Upper lobe of right lung (tissue), 1 donor: ENCODE data around the gene PLIN3. TPM values are rescaled to one million over a fixed set of nuclear protein-coding genes. Genes with fewer than 3 reads are reported as not detected.

Source experiments
- ATAC-seq: fragments of 200-7000 bp; cut with Tn5 transposase; one replicate; pipeline ENCODE4 v1.9.1; 2020; ENCODE audit warnings: mild to moderate bottlenecking, moderate library complexity
- DNase-seq: peaks from one replicate; pipeline ENCODE4 v3.0.0-alpha.2; 2020
- H3K27ac ChIP-seq: fragments of 200-600 bp; one replicate; pipeline ENCODE4 v1.8.0; 2022
- H3K27me3 ChIP-seq: fragments of 200-600 bp; one replicate; pipeline ENCODE4 v1.8.0; 2022; ENCODE audit warnings: mild to moderate bottlenecking
- H3K36me3 ChIP-seq: fragments of 200-600 bp; one replicate; pipeline ENCODE4 v1.8.0; 2022
- H3K4me1 ChIP-seq: fragments of 200-600 bp; one replicate; pipeline ENCODE4 v1.8.0; 2022
- H3K4me3 ChIP-seq: fragments of 200-600 bp; one replicate; pipeline ENCODE4 v1.8.0; 2022; ENCODE audit warnings: mild to moderate bottlenecking
- H3K9me3 ChIP-seq: fragments of 200-600 bp; one replicate; pipeline ENCODE4 v1.8.0; 2022
- CTCF ChIP-seq: fragments of 200-600 bp; IDR thresholded peaks from one replicate; pipeline ENCODE4 v1.8.0; 2022; ENCODE audit warnings: antibody characterized with exemption
- intact Hi-C: fragments of 100-400 bp; cut with DNase I; formaldehyde crosslinking; loops from one replicate; pipeline ENCODE4 v1.11.0; 2022
- total RNA-seq: library from RNA; stranded (reverse); fragmentation: NEBNext Ultra II Directional; extraction: Animal tissue kit (Norgen Biotek cat#: 25700); gene quantifications from one replicate; pipeline ENCODE4 v1.2.1, GENCODE V29; 2021
- donor health status: DM: no; HTN: yes; CAD: no; lungs with severe emphysema.

Gene PLIN3
- total RNA-seq, 1 donor from 2014 or later = 31.9 TPM

DNA sequence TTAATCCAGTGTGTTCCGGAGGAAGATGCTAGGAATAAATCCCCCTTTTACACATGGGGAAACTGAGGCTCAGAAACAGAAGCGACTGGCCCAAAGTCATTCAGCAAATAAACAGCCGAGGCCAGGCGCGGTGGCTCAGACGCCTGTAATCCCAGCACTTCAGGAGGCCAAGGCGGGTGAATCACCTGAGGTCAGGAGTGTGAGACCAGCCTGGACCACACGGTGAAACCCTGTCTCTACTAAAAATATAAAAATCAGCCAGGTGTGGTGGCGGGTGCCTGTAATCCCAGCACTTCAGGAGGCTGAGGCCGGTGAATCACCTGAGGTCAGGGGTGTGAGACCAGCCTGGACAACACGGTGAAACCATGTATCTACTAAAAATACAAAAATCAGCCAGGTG is 11.6 kb upstream of the PLIN3 start:
- Histone ChIP-seq H3K4me3 (no peak overlapping the region), H3K4me1 (no peaks in the 10 kb centered on the region), H3K36me3 (no peaks in the 10 kb centered on the region), H3K27ac (no peak overlapping the region), H3K27me3 (peaks cover 13% of the 10 kb centered on the region), H3K9me3 (no peaks in the 10 kb centered on the region)
- TF ChIP-seq CTCF = no peak
- intact Hi-C loops = no loop called here
- ATAC-seq = no peak
- no peak for DNase-seq

GRCh38 chr19:4878491-4878968 is 11.1 kb upstream of the PLIN3 start:
- no peak overlapping the region for H3K27ac ChIP-seq
- no peaks in the 10 kb centered on the region for H3K9me3 ChIP-seq
- DNase-seq (no peak), ATAC-seq (no peak)
- intact Hi-C loops = no loop called here
- no peaks in the 10 kb centered on the region for H3K4me1 ChIP-seq
- no peaks in the 10 kb centered on the region for H3K36me3 ChIP-seq
- H3K27me3 ChIP-seq = peaks cover 13% of the 10 kb centered on the region
- no peak overlapping the region for H3K4me3 ChIP-seq
- no peak for TF ChIP-seq CTCF

- Histone ChIP-seq H3K9me3 (no peaks in the 10 kb centered on the region), H3K36me3 (no peaks in the 10 kb centered on the region), H3K27me3 (peaks cover 13% of the 10 kb centered on the region), H3K4me3 (no peak overlapping the region), H3K27ac (no peak overlapping the region), H3K4me1 (no peaks in the 10 kb centered on the region)
- DNase-seq = no peak
- ATAC-seq = peak; percentile 24
- intact Hi-C loops = no loop called here
- TF ChIP-seq CTCF = no peak
These were observed 10.5 kb upstream of the PLIN3 start for GRCh38 chr19:4877753-4878490.

DNA sequence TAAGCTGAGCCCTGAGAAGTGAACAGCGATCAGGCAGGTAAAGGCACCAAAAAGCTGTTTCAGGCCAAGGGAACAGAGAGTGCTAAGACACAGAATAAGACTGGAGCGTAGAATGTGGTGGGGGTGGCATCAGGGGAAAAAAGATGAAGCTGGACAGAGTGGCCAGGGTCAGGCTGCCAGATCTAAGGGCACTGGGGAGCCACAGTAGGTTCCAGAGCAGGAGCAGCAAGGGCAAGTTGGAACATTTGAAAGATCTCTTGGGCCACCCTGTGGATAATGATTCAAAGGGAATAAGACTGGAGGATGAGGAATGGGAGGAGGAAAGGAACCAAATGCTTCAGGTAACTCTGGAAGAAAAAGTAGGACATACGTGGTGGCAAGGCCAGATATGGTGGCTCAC is 6.5 kb upstream of the PLIN3 start:
- Histone ChIP-seq H3K4me1 (no peaks in the 10 kb centered on the region), H3K36me3 (no peaks in the 10 kb centered on the region), H3K4me3 (no peak overlapping the region), H3K27ac (no peak overlapping the region), H3K9me3 (no peaks in the 10 kb centered on the region), H3K27me3 (peaks cover 13% of the 10 kb centered on the region)
- ATAC-seq = no peak
- intact Hi-C loops = loop anchor here (5.0 kb wide), 1 partner anchor 158 kb away; no protein-coding TSS in a partner anchor
- DNase-seq = no peak
- TF ChIP-seq CTCF = no peak

GRCh38 chr19:4871711-4872110 is 4.2 kb upstream of the PLIN3 start:
- no peak for TF ChIP-seq CTCF
- no peaks in the 10 kb centered on the region for H3K9me3 ChIP-seq
- H3K4me1 ChIP-seq = peaks cover 3% of the 10 kb centered on the region
- intact Hi-C loops = loop anchor here (5.0 kb wide), 1 partner anchor 161 kb away; no protein-coding TSS in a partner anchor
- DNase-seq (no peak), ATAC-seq (no peak)
- no peak overlapping the region for H3K27ac ChIP-seq
- no peaks in the 10 kb centered on the region for H3K27me3 ChIP-seq
- no peak overlapping the region for H3K4me3 ChIP-seq
- no peaks in the 10 kb centered on the region for H3K36me3 ChIP-seq
